HG02885 (cell line): ENCODE measurements around the gene SLC9A9.
A peak's percentile ranks its signal among the peaks of the same experiment; 100 is the strongest.

ENCODE experiments used
- ATAC-seq: cut with Tn5 transposase; IDR thresholded peaks from one replicate; pipeline ENCODE4 v1.9.1; 2021; ENCODE audit warnings: mild to moderate bottlenecking; ENCODE audit not compliant: unreplicated experiment, poor library complexity

The SLC9A9 gene

GRCh38 chr3:143242691-143243090, 605.6 kb downstream of the SLC9A9 start:
- no peak for ATAC-seq

GRCh38 chr3:143242101-143242500, 606.2 kb downstream of the SLC9A9 start:
- no peak for ATAC-seq

GRCh38 chr3:143241481-143241951, 606.8 kb downstream of the SLC9A9 start:
- no peak for ATAC-seq

GRCh38 chr3:143240886-143241285, 607.4 kb downstream of the SLC9A9 start:
- no peak for ATAC-seq

GRCh38 chr3:143239031-143239430, 609.2 kb downstream of the SLC9A9 start:
- ATAC-seq, result no peak

GRCh38 chr3:143237077-143237627, 611.1 kb downstream of the SLC9A9 start:
- no peak for ATAC-seq

- peak; percentile 51 for ATAC-seq
Observed at GRCh38 chr3:143236226-143236964, 611.9 kb downstream of the SLC9A9 start.

GRCh38 chr3:143235614-143236204, 612.6 kb downstream of the SLC9A9 start:
- ATAC-seq, result no peak

GRCh38 chr3:143234526-143234925, 613.7 kb downstream of the SLC9A9 start:
- ATAC-seq, result no peak

- ATAC-seq, result no peak
Observed at GRCh38 chr3:143232981-143233380, 615.3 kb downstream of the SLC9A9 start.

- no peak for ATAC-seq
Observed at GRCh38 chr3:143228405-143228804, 619.9 kb downstream of the SLC9A9 start.

- ATAC-seq, result no peak
Observed at GRCh38 chr3:143226678-143227291, 621.5 kb downstream of the SLC9A9 start.

- ATAC-seq, result no peak
Observed at GRCh38 chr3:143224716-143225115, 623.6 kb downstream of the SLC9A9 start.

GRCh38 chr3:143222981-143223380, 625.3 kb downstream of the SLC9A9 start:
- no peak for ATAC-seq

GRCh38 chr3:143222505-143222904, 625.8 kb downstream of the SLC9A9 start:
- ATAC-seq, result no peak

- ATAC-seq, result no peak
Observed at GRCh38 chr3:143221446-143221845, 626.8 kb downstream of the SLC9A9 start.

- ATAC-seq, result no peak
Observed at GRCh38 chr3:143220741-143221140, 627.5 kb downstream of the SLC9A9 start.

- no peak for ATAC-seq
Observed at GRCh38 chr3:143218166-143218835, 630.0 kb downstream of the SLC9A9 start.

- no peak for ATAC-seq
Observed at GRCh38 chr3:143217283-143217682, 631.0 kb downstream of the SLC9A9 start.

- no peak for ATAC-seq
Observed at GRCh38 chr3:143216709-143217182, 631.5 kb downstream of the SLC9A9 start.
